GM12878 (cell line): ENCODE measurements around the gene FDXACB1. TPM values are rescaled to one million over a fixed set of nuclear protein-coding genes. Genes with fewer than 3 reads are reported as not detected.

ENCODE experiments used
- GATAD2B ChIP-seq: fragments of 450-650 bp; conservative IDR thresholded peaks from 2 replicates; pipeline ENCODE4 v1.6.1; 2017; ENCODE audit warnings: low read depth, mild to moderate bottlenecking, moderate library complexity
- PML ChIP-seq: IDR thresholded peaks from 2 replicates; pipeline ENCODE4 v1.6.1; 2012; ENCODE audit warnings: low read length, inconsistent platforms
- RAD51 ChIP-seq: fragments of 450-650 bp; IDR thresholded peaks from 2 replicates; pipeline ENCODE4 v1.6.1; 2016; ENCODE audit warnings: moderate library complexity, mild to moderate bottlenecking, inconsistent platforms
- SIN3A ChIP-seq: IDR thresholded peaks from 2 replicates; pipeline ENCODE4 v1.6.1; 2012; ENCODE audit warnings: low read depth, low read length, improper control_type of control experiment
- SIX5 ChIP-seq: IDR thresholded peaks from 2 replicates; pipeline ENCODE4 v1.6.1; 2011; ENCODE audit warnings: mild to moderate bottlenecking, low read depth, low read length, moderate library complexity; ENCODE audit not compliant: severe bottlenecking
- SPI1 ChIP-seq: IDR thresholded peaks from 2 replicates; pipeline ENCODE4 v1.6.1; 2011; ENCODE audit warnings: low read depth, mild to moderate bottlenecking, low read length, moderate library complexity, borderline replicate concordance; ENCODE audit not compliant: insufficient read depth
- ZNF274 ChIP-seq: IDR thresholded peaks from one replicate; pipeline ENCODE4 v1.8.0; 2011; ENCODE audit not compliant: insufficient read length, insufficient read depth
- polyA plus RNA-seq, 11 experiments: library from polyadenylated mRNA; depleted of rRNA in 4 of 11; unstranded in 6 of 11; stranded (reverse) in 5 of 11; fragments of >200 nt; fragmentation: Nextera tagmentation in 4 of 11; fragmentation: Illumina TruSeq in 1 of 11; extraction: Ambion mirVana in 4 of 11; extraction: Trizol in 1 of 11; gene quantifications; 1 replicate in 1 of 11; 2 replicates in 10 of 11; pipeline versions ENCODE4 v1.2.1 to v1.2.3, GENCODE V29; 2011 to 2016; ENCODE audit warnings: inconsistent platforms in 2 of 11, missing spikeins in 2 of 11, low read depth in 1 of 11
- total RNA-seq, 4 experiments: library from RNA; depleted of rRNA in 3 of 4; stranded (reverse); fragments of >200 nt in 3 of 4; fragmentation: Illumina TruSeq in 1 of 4; extraction: Trizol in 1 of 4; gene quantifications; 2 replicates each; pipeline versions ENCODE4 v1.2.1 to v1.2.3, GENCODE V29; 2013 to 2021
- TF ChIP-seq, protein P1 (sequence below): fragments of 450-650 bp; IDR thresholded peaks from 2 replicates; pipeline ENCODE4 v1.6.1; 2017; ENCODE audit warnings: mild to moderate bottlenecking, moderate library complexity
- TF ChIP-seq, protein P2 (sequence below): IDR thresholded peaks from 2 replicates; pipeline ENCODE4 v1.6.1; 2011; ENCODE audit warnings: low read depth, low read length, improper control_type of control experiment, borderline replicate concordance

FDXACB1 gene
- total and polyA plus RNA-seq, 10 of the 15 experiments (the other 5 are each of a cell fraction or from before 2014, with no cell fraction given), result 7.4 to 13.3 (median 9.7) TPM

DNA sequence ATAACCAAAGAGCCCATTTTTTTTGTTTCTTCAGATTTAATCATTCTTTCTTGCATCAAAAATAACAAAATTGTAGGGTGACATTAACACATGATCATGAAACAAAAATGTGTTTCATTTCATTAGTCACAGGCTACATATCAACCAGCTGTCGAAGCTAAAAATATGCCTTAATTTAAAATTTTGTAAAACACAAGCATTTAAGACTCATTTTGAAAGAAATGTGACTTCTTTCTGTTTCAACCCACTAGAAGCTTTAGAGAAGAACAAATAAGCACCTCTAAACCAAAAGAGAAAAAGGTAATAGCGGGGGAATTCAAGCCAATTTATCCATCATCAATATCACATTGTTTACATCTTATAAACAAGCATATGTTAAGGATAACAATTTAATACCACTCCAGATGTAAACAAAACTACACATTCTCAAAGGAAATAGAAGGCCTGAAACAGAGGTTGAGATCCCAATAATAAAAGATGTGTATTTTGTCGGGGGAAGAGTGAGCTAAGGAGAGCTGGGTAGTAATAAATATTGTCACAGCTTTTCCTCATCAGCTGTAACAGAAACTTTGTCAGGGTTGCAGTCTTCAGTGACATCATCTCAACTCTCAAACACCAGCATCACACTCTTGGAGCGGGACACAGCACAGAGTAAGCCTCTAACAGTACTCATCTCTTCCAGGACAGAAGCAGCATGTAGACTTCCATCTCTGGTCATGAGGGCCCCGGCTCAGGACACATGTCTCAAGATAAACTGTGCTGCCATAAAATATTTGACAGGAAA is 49.6 kb downstream of the FDXACB1 start (continued):
- TF ChIP-seq, protein P1, sequence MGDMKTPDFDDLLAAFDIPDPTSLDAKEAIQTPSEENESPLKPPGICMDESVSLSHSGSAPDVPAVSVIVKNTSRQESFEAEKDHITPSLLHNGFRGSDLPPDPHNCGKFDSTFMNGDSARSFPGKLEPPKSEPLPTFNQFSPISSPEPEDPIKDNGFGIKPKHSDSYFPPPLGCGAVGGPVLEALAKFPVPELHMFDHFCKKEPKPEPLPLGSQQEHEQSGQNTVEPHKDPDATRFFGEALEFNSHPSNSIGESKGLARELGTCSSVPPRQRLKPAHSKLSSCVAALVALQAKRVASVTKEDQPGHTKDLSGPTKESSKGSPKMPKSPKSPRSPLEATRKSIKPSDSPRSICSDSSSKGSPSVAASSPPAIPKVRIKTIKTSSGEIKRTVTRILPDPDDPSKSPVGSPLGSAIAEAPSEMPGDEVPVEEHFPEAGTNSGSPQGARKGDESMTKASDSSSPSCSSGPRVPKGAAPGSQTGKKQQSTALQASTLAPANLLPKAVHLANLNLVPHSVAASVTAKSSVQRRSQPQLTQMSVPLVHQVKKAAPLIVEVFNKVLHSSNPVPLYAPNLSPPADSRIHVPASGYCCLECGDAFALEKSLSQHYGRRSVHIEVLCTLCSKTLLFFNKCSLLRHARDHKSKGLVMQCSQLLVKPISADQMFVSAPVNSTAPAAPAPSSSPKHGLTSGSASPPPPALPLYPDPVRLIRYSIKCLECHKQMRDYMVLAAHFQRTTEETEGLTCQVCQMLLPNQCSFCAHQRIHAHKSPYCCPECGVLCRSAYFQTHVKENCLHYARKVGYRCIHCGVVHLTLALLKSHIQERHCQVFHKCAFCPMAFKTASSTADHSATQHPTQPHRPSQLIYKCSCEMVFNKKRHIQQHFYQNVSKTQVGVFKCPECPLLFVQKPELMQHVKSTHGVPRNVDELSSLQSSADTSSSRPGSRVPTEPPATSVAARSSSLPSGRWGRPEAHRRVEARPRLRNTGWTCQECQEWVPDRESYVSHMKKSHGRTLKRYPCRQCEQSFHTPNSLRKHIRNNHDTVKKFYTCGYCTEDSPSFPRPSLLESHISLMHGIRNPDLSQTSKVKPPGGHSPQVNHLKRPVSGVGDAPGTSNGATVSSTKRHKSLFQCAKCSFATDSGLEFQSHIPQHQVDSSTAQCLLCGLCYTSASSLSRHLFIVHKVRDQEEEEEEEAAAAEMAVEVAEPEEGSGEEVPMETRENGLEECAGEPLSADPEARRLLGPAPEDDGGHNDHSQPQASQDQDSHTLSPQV, result 0 out of 2 replicates have a peak, but pooled peaks have one; percentile 49
- TF ChIP-seq GATAD2B (no peak), RAD51 (0 out of 2 replicates have a peak, but pooled peaks have one; percentile 33), SIN3A (no peak), SIX5 (no peak), ZNF274 (no peak), PML (no peak; the same call in 1 of the 2 replicates), SPI1 (no peak)
- TF ChIP-seq, protein P2, sequence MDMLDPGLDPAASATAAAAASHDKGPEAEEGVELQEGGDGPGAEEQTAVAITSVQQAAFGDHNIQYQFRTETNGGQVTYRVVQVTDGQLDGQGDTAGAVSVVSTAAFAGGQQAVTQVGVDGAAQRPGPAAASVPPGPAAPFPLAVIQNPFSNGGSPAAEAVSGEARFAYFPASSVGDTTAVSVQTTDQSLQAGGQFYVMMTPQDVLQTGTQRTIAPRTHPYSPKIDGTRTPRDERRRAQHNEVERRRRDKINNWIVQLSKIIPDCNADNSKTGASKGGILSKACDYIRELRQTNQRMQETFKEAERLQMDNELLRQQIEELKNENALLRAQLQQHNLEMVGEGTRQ, result no peak
